HEK293T (cell line): ENCODE measurements around the gene DAD1.

ENCODE experiments used
- BHLHE40 ChIP-seq: fragments of 450-650 bp; IDR thresholded peaks from 2 replicates; pipeline ENCODE4 v1.6.1; 2016; ENCODE audit warnings: mild to moderate bottlenecking, moderate library complexity, borderline replicate concordance
- CTBP1 ChIP-seq: fragments of 450-650 bp; IDR thresholded peaks from 2 replicates; pipeline ENCODE4 v1.6.1; 2016; ENCODE audit warnings: borderline replicate concordance
- FOXA1 ChIP-seq: fragments of 450-650 bp; IDR thresholded peaks from 2 replicates; pipeline ENCODE4 v1.6.1; 2016; ENCODE audit warnings: mild to moderate bottlenecking
- FOXK2 ChIP-seq: fragments of 450-650 bp; IDR thresholded peaks from 2 replicates; pipeline ENCODE4 v1.6.1; 2016; ENCODE audit warnings: mild to moderate bottlenecking
- HDGF ChIP-seq: fragments of 450-650 bp; IDR thresholded peaks from 2 replicates; pipeline ENCODE4 v1.6.1; 2017; ENCODE audit warnings: antibody characterized with exemption, borderline replicate concordance
- L3MBTL2 ChIP-seq: fragments of 450-650 bp; conservative IDR thresholded peaks from 2 replicates; pipeline ENCODE4 v1.6.1; 2016; ENCODE audit warnings: mild to moderate bottlenecking
- LEF1 ChIP-seq: fragments of 450-650 bp; IDR thresholded peaks from 2 replicates; pipeline ENCODE4 v1.6.1; 2017; ENCODE audit warnings: mild to moderate bottlenecking, borderline replicate concordance
- NFRKB ChIP-seq: fragments of 450-650 bp; IDR thresholded peaks from 2 replicates; pipeline ENCODE4 v1.6.1; 2016; ENCODE audit warnings: mild to moderate bottlenecking, moderate library complexity
- PKNOX1 ChIP-seq: fragments of 450-650 bp; IDR thresholded peaks from 2 replicates; pipeline ENCODE4 v1.6.1; 2016
- SP1 ChIP-seq: fragments of 450-650 bp; IDR thresholded peaks from 2 replicates; pipeline ENCODE4 v1.6.1; 2017
- SUZ12 ChIP-seq: fragments of 450-650 bp; IDR thresholded peaks from 2 replicates; pipeline ENCODE4 v1.6.1; 2016; ENCODE audit warnings: mild to moderate bottlenecking
- TARDBP ChIP-seq: fragments of 450-650 bp; IDR thresholded peaks from 2 replicates; pipeline ENCODE4 v1.6.1; 2016

DNA sequence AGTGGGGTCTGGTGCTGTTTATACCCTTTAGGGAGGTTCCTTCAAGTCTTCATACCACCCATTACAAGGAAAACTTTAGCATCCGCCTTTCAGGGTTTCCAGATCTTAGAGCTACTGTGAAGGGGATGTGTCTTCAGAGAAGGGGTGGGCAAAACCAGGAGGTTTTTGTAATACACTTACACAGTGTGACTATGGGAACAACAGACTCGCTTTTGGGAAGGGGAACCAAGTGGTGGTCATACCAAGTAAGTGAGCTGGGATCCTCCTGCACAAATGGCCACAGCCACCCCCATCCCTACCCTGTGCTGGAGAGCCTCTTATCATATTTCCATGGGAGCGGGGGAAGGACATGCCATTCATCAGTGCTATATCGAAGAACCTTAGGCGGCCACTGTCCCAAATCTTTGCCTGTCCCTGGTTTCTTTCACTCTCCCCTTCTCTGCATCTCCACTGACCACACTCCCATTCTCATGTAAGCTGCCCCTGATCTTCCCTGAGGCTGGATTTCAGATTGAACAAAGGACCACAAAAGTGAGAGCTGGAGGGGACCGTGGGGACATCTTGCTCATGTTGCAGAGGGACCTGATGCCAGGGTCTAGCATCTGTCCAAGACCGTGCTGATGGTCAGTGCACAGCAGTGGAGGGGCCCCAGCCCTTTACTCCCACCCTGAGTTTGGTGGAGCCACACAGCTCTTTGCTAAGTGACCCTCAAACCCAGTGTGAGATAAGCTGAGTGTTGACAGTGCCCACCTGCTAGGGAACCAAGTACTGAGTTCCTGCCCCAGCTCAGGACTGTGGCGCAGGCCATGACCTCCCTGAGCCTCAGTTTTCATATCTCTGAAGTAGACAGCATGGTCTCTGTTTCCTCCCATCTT, 51.4 kb downstream of the DAD1 start:
- no peak for TF ChIP-seq BHLHE40
- TF ChIP-seq FOXK2: no peak
- no peak for TF ChIP-seq CTBP1
- TF ChIP-seq SUZ12: no peak
- TF ChIP-seq SP1: no peak
- no peak for TF ChIP-seq LEF1
- no peak for TF ChIP-seq HDGF
- no peak for TF ChIP-seq PKNOX1
- no peak for TF ChIP-seq L3MBTL2
- no peak for TF ChIP-seq TARDBP
- TF ChIP-seq NFRKB: no peak
- no peak for TF ChIP-seq FOXA1
